Measurements from ENCODE around the gene FPR3.
"Not testable (repeated sequence)": the region's sequence is repeated elsewhere in the genome, so short reads cannot be mapped to it uniquely, and the experiment has no call there.

The FPR3 gene

GRCh38 chr19:51799034-51799773, 4.2 kb downstream of the FPR3 start:
- TF ChIP-seq CTCF (conservative IDR thresholded peaks at IDR 0.05; ENCODE audit: control insufficient read depth, insufficient read depth, low read depth, low read length) = peak; percentile 5
- H3K4me3 ChIP-seq (ENCODE audit: control insufficient read depth, low read depth, low read length) = peak overlapping the region; percentile 1
- peak; percentile 97 for DNase-seq (ENCODE audit: low read depth)

GRCh38 chr19:51799774-51800472, 5.0 kb downstream of the FPR3 start:
- DNase-seq (ENCODE audit: low read depth) = no peak

GRCh38 chr19:51800473-51801244, 5.7 kb downstream of the FPR3 start:
- TF ChIP-seq CTCF (conservative IDR thresholded peaks at IDR 0.05; ENCODE audit: control insufficient read depth, insufficient read depth, low read depth, low read length) = no peak
- DNase-seq (ENCODE audit: low read depth) = peak; percentile 61
- no peak overlapping the region for H3K4me3 ChIP-seq (ENCODE audit: control insufficient read depth, low read depth, low read length)

More at GRCh38 chr19:51799774-51800472, 5.0 kb downstream of the FPR3 start:
- TF ChIP-seq CTCF (conservative IDR thresholded peaks at IDR 0.05; ENCODE audit: control insufficient read depth, insufficient read depth, low read depth, low read length) = no peak
- no peak overlapping the region for H3K4me3 ChIP-seq (ENCODE audit: control insufficient read depth, low read depth, low read length)

GRCh38 chr19:51802775-51803174, 7.8 kb downstream of the FPR3 start:
- DNase-seq (ENCODE audit: low read depth) = no peak
- no peak for TF ChIP-seq CTCF (conservative IDR thresholded peaks at IDR 0.05; ENCODE audit: control insufficient read depth, insufficient read depth, low read depth, low read length)
- H3K4me3 ChIP-seq (ENCODE audit: control insufficient read depth, low read depth, low read length) = no peak overlapping the region

GRCh38 chr19:51803519-51803918, 8.6 kb downstream of the FPR3 start:
- no peak for TF ChIP-seq CTCF (conservative IDR thresholded peaks at IDR 0.05; ENCODE audit: control insufficient read depth, insufficient read depth, low read depth, low read length)
- no peak for DNase-seq (ENCODE audit: low read depth)

GRCh38 chr19:51803967-51804366, 9.0 kb downstream of the FPR3 start:
- no peak for TF ChIP-seq CTCF (conservative IDR thresholded peaks at IDR 0.05; ENCODE audit: control insufficient read depth, insufficient read depth, low read depth, low read length)
- no peak overlapping the region for H3K4me3 ChIP-seq (ENCODE audit: control insufficient read depth, low read depth, low read length)
- no peak for DNase-seq (ENCODE audit: low read depth)

More at GRCh38 chr19:51803519-51803918, 8.6 kb downstream of the FPR3 start:
- no peak overlapping the region for H3K4me3 ChIP-seq (ENCODE audit: control insufficient read depth, low read depth, low read length)

- H3K4me3 ChIP-seq (ENCODE audit: control insufficient read depth, low read depth, low read length); DNase-seq (ENCODE audit: low read depth): not testable (repeated sequence)
These were observed 9.8 kb downstream of the FPR3 start for GRCh38 chr19:51804789-51805188.

- H3K4me3 ChIP-seq (ENCODE audit: control insufficient read depth, low read depth, low read length); DNase-seq (ENCODE audit: low read depth): not testable (repeated sequence)
These were observed 10.4 kb downstream of the FPR3 start for GRCh38 chr19:51805396-51805795.

GRCh38 chr19:51806571-51806970, 11.6 kb downstream of the FPR3 start:
- not testable (repeated sequence) for H3K4me3 ChIP-seq (ENCODE audit: control insufficient read depth, low read depth, low read length); DNase-seq (ENCODE audit: low read depth)

All from fibroblast of mammary gland (primary cell).